GM12875 (cell line): ENCODE results near the gene TFPT.

ENCODE experiments used
- H3K4me3 ChIP-seq: one replicate; pipeline ENCODE4 v1.5.1; 2011; ENCODE audit warnings: low read depth, low read length, control low read depth
- CTCF ChIP-seq: IDR thresholded peaks from 2 replicates; pipeline ENCODE4 v1.5.1; 2011; ENCODE audit warnings: low read depth, mild to moderate bottlenecking, control low read depth, inconsistent platforms, low read length, moderate library complexity, borderline replicate concordance; ENCODE audit not compliant: insufficient read depth

Gene TFPT

DNA sequence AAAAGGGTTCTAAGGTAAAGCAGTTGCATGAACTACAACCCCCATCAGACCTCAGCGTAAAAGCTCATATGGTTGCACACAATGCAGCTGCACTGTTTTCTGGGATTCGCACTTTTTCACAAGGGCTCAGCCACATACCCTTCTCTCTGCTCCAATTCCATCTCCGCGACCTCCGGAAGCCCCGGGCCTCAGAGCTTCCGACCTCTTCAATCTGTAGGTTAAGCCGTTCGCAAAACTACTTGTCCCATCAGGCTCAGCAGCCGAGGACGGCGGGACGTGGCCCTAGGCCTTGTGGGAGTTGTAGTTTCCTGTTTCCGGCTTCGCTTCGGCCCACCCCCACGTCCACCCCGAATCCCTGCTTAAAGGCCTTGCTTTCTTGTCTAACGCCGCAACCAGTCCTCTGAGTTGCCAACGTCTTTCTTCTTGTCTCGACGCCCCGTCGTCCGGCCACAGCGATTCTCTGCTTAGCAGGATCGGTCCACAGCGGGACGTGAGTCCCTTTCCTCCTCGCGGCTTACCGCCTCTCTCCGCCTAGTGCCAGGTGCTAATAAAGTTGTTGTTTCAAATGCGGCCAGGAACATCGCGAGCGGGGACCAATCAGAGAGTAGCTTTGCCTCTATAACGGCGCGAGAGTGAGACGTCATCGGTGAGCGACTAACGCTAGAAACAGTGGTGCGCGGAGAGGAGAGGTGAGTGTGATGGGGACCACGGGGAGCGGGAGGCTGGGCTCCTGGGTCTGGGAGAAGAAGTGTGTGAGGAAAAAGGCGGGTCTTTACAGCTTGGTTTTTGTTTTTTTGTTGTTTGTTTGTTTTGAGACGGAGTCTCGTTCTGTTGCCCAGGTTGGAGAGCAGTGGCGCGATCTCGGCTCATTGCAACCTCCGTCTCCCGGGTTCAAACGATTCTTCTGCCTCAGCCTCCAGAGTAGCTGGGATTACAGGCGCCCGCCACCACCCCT lies at the start of gene TFPT, which contains the start of gene PRPF31:
Gene TFPT, minus strand, starts transcription at position 549 of the 955 bp plus-strand sequence. Its CDS starts 388 bp downstream, at position 161.
Gene PRPF31, plus strand, starts transcription at position 646 of the 955 bp plus-strand sequence. CDS start 2,525 bp downstream, outside the sequence.
- TF ChIP-seq CTCF: no peak
- peak within 1 kb of the TSS; percentile 72 for H3K4me3 ChIP-seq

- H3K4me3 ChIP-seq: no peak overlapping the region
- no peak for TF ChIP-seq CTCF
These were observed 49.8 kb upstream of the TFPT start for GRCh38 chr19:54165222-54165621.

DNA sequence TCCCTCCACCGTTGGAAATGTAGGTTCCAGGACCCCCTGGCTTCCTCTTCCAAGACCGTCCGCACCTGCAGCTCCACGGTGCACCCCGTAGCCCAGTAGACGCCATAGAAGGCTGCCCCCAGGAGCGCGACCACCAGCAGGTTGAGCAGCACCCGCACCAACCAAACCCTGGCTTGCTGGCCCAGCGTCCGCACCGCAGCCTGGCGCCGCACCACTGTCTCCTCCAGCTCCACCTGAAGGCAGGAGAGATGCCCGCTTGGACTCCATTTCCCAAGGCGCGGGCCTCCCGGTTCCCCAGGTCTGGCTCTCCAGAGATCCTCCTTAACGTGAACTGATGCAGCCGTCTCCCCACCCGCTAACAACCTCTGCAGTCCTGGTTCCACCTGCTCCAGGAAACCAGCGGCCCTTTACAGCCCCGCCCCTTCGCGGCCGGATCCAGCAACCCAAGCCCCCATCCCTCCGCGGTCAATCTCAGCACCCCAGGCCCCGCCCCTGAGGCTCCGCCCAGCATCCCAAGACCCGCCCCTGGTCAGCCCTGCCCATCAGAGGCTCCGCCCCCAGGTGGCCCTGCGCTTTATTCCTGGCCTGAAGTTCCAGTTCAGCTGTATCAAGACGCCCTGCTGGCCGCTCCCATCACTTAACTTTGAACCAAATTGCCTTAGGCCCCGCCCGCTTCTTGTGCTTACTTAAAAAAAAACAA lies 49.1 kb upstream of the TFPT start:
- H3K4me3 ChIP-seq: no peak overlapping the region
- no peak for TF ChIP-seq CTCF

DNA sequence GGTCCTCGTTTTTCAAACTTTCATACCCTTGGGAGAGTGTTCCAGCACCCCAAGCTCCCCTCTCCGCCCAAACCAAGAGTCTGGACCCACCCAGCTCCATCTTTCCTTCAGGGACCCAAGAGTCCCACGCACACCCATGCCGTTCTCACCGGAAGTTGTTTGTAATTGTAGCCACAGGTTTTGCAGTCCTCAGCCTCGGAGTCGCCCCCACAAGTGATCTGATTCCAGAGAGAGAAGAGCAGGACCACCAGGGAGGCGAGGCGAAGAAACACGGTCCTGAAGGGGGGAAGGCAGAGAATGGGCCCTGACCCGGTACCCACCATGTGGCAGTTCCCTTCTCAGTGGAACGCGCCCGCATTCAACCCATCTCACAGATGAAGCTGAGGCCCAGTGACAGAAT lies 47.4 kb upstream of the TFPT start:
- no peak overlapping the region for H3K4me3 ChIP-seq
- no peak for TF ChIP-seq CTCF

DNA sequence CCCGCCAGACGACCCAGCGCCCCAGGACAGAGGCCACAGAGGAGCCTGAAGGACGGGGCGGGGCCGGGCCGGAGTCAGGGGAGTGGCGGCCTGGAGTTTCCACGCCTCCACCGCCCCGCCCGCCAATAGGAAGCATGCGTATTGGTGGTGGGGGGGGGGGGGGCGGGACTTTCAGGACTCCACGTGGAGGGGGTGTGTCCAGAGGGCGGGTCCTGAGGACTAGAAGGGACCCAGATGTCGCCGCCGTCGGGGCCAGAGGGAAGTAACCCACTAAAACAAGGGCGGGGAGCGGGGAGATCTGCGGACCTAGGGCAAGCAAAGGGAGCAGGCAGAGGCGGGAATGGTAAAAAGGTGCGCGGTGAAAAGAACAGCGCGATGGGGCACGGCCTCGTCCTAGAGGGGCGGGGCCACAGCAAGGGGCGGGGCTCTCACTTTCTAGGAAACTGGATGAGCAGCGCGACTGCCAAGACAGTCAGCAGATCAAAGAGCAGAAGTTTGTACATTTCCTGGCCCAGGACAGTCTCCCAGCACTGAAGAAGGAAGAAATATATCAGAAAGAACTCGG lies 46.9 kb upstream of the TFPT start:
- H3K4me3 ChIP-seq: peak overlapping the region; percentile 23

GRCh38 chr19:54160854-54161253 lies 45.4 kb upstream of the TFPT start:
- no peak for TF ChIP-seq CTCF
- peak overlapping the region; percentile 55 for H3K4me3 ChIP-seq

More for the DNA sequence above, 46.9 kb upstream of the TFPT start:
- no peak for TF ChIP-seq CTCF
